ENCODE measurements around the gene FOXA2. TPM values are rescaled to one million over a fixed set of nuclear protein-coding genes. Genes with fewer than 3 reads are reported as not detected.

Gene FOXA2
- total and polyA plus RNA-seq, 2 of the 13 experiments (the other 11 are each of a cell fraction or from before 2014, with no cell fraction given): 8.8 to 12.2 TPM

DNA sequence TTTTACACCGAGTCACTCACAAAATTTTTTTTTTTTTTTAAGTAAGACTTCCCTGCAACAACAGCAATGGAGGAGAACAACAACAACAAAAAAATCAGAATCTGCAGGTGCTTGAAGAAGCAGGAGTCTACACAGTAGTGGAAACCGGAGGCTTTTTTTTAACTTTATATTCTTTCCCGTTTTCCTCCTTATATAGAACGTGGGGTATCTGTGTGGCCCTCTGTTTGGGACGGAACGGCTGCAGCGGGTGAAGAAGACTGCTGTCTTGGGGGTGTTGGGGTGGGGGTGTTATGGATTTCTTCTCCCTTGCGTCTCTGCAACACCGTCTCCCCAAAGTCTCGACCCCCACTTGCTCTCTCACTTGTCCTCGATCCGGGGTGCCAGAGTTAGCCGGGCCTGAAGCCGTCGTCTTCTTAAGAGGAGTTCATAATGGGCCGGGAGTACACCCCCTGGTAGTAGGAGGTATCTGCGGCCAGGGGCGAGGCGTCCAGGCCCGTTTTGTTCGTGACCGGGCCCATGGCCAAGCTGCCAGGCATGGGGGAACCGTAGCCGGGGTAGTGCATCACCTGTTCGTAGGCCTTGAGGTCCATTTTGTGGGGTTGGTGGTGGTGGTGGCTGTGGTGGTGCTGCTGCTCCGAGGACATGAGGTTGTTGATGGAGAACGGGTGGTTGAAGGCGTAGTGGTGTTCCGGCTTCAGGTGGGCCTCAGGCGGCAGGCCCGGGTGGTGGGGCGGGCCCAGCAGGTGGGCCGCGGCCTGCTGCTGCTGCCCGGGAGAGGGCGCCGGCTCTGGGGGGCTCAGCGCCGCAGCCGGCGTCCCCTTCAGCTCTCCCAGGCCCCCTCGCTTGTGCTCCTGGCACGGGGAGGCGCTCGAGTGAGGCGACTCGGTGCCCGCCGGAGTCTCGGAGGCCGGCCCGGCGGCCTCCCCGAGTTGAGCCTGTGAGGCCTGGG, 2.7 kb downstream of the FOXA2 start (continued):
- TF ChIP-seq, protein P1, sequence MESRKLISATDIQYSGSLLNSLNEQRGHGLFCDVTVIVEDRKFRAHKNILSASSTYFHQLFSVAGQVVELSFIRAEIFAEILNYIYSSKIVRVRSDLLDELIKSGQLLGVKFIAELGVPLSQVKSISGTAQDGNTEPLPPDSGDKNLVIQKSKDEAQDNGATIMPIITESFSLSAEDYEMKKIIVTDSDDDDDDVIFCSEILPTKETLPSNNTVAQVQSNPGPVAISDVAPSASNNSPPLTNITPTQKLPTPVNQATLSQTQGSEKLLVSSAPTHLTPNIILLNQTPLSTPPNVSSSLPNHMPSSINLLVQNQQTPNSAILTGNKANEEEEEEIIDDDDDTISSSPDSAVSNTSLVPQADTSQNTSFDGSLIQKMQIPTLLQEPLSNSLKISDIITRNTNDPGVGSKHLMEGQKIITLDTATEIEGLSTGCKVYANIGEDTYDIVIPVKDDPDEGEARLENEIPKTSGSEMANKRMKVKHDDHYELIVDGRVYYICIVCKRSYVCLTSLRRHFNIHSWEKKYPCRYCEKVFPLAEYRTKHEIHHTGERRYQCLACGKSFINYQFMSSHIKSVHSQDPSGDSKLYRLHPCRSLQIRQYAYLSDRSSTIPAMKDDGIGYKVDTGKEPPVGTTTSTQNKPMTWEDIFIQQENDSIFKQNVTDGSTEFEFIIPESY (CRISPR knock-in tag; IDR thresholded peaks at IDR 0.05): no peak
- TF ChIP-seq ZC3H13 (CRISPR knock-in tag; IDR thresholded peaks at IDR 0.05) (peak; percentile 95), MIER2 (CRISPR knock-in tag; IDR thresholded peaks at IDR 0.05) (no peak), MBNL3 (CRISPR knock-in tag; conservative IDR thresholded peaks at IDR 0.05) (no peak), TP53 (CRISPR knock-in tag; conservative IDR thresholded peaks at IDR 0.05) (no peak), ZFP36L1 (CRISPR knock-in tag; IDR thresholded peaks at IDR 0.05) (no peak), ZNF777 (CRISPR knock-in tag; IDR thresholded peaks at IDR 0.05) (peak; percentile 30; the same call in 1 of the 2 replicates), ZNF30 (CRISPR knock-in tag; IDR thresholded peaks at IDR 0.05) (no peak)
- TF ChIP-seq, protein P2, sequence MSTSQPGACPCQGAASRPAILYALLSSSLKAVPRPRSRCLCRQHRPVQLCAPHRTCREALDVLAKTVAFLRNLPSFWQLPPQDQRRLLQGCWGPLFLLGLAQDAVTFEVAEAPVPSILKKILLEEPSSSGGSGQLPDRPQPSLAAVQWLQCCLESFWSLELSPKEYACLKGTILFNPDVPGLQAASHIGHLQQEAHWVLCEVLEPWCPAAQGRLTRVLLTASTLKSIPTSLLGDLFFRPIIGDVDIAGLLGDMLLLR (CRISPR knock-in tag; IDR thresholded peaks at IDR 0.05): no peak
- TF ChIP-seq, protein P3, sequence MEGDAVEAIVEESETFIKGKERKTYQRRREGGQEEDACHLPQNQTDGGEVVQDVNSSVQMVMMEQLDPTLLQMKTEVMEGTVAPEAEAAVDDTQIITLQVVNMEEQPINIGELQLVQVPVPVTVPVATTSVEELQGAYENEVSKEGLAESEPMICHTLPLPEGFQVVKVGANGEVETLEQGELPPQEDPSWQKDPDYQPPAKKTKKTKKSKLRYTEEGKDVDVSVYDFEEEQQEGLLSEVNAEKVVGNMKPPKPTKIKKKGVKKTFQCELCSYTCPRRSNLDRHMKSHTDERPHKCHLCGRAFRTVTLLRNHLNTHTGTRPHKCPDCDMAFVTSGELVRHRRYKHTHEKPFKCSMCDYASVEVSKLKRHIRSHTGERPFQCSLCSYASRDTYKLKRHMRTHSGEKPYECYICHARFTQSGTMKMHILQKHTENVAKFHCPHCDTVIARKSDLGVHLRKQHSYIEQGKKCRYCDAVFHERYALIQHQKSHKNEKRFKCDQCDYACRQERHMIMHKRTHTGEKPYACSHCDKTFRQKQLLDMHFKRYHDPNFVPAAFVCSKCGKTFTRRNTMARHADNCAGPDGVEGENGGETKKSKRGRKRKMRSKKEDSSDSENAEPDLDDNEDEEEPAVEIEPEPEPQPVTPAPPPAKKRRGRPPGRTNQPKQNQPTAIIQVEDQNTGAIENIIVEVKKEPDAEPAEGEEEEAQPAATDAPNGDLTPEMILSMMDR (CRISPR knock-in tag; IDR thresholded peaks at IDR 0.05): no peak
- TF ChIP-seq, protein P4, sequence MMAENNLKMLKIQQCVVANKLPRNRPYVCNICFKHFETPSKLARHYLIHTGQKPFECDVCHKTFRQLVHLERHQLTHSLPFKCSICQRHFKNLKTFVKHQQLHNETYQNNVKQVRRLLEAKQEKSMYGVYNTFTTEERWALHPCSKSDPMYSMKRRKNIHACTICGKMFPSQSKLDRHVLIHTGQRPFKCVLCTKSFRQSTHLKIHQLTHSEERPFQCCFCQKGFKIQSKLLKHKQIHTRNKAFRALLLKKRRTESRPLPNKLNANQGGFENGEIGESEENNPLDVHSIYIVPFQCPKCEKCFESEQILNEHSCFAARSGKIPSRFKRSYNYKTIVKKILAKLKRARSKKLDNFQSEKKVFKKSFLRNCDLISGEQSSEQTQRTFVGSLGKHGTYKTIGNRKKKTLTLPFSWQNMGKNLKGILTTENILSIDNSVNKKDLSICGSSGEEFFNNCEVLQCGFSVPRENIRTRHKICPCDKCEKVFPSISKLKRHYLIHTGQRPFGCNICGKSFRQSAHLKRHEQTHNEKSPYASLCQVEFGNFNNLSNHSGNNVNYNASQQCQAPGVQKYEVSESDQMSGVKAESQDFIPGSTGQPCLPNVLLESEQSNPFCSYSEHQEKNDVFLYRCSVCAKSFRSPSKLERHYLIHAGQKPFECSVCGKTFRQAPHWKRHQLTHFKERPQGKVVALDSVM (CRISPR knock-in tag; IDR thresholded peaks at IDR 0.05): peak; percentile 71
- TF ChIP-seq, protein P5, sequence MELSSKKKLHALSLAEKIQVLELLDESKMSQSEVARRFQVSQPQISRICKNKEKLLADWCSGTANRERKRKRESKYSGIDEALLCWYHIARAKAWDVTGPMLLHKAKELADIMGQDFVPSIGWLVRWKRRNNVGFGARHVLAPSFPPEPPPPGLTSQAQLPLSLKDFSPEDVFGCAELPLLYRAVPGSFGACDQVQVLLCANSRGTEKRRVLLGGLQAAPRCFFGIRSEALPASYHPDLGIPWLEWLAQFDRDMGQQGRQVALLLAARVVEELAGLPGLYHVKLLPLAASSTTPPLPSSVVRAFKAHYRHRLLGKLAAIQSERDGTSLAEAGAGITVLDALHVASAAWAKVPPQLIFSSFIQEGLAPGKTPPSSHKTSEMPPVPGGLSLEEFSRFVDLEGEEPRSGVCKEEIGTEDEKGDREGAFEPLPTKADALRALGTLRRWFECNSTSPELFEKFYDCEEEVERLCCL (CRISPR knock-in tag; IDR thresholded peaks at IDR 0.05; ENCODE audit: borderline replicate concordance): no peak
- TF ChIP-seq, protein P6, sequence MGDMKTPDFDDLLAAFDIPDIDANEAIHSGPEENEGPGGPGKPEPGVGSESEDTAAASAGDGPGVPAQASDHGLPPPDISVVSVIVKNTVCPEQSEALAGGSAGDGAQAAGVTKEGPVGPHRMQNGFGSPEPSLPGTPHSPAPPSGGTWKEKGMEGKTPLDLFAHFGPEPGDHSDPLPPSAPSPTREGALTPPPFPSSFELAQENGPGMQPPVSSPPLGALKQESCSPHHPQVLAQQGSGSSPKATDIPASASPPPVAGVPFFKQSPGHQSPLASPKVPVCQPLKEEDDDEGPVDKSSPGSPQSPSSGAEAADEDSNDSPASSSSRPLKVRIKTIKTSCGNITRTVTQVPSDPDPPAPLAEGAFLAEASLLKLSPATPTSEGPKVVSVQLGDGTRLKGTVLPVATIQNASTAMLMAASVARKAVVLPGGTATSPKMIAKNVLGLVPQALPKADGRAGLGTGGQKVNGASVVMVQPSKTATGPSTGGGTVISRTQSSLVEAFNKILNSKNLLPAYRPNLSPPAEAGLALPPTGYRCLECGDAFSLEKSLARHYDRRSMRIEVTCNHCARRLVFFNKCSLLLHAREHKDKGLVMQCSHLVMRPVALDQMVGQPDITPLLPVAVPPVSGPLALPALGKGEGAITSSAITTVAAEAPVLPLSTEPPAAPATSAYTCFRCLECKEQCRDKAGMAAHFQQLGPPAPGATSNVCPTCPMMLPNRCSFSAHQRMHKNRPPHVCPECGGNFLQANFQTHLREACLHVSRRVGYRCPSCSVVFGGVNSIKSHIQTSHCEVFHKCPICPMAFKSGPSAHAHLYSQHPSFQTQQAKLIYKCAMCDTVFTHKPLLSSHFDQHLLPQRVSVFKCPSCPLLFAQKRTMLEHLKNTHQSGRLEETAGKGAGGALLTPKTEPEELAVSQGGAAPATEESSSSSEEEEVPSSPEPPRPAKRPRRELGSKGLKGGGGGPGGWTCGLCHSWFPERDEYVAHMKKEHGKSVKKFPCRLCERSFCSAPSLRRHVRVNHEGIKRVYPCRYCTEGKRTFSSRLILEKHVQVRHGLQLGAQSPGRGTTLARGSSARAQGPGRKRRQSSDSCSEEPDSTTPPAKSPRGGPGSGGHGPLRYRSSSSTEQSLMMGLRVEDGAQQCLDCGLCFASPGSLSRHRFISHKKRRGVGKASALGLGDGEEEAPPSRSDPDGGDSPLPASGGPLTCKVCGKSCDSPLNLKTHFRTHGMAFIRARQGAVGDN (CRISPR knock-in tag; IDR thresholded peaks at IDR 0.05): peak; percentile 84
- TF ChIP-seq, protein P7, sequence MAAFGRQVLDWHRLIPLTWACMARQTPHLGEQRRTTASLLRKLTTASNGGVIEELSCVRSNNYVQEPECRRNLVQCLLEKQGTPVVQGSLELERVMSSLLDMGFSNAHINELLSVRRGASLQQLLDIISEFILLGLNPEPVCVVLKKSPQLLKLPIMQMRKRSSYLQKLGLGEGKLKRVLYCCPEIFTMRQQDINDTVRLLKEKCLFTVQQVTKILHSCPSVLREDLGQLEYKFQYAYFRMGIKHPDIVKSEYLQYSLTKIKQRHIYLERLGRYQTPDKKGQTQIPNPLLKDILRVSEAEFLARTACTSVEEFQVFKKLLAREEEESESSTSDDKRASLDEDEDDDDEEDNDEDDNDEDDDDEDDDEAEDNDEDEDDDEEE (CRISPR knock-in tag; IDR thresholded peaks at IDR 0.05): 0 out of 2 replicates have a peak, but pooled peaks have one; percentile 62
